GM18909 (cell line): ENCODE results near the gene SYNGR4.

ENCODE experiments used
- ATAC-seq: cut with Tn5 transposase; IDR thresholded peaks from one replicate; pipeline ENCODE4 v1.9.1; 2021; ENCODE audit warnings: mild to moderate bottlenecking; ENCODE audit not compliant: unreplicated experiment, poor library complexity

SYNGR4 gene

DNA sequence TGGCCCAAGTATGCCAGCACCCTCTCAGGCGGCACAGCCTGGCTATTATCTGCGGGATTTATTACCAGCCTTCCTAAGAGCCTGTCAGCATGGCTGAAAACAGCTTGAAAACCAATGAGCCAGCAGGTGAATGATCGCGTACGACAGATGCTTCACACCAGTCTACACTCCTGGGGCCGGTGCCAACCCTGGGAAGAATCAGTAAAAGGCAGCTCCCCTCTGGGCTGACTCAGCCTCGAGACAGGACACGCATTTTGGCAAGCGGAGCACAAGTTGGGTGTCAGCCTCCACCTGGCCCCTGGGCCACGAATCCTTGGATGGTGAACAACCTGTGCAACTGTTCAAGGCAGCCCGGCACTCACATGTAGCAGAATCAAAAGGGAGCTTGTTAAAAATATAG lies 23.2 kb upstream of the SYNGR4 start:
- ATAC-seq = no peak

DNA sequence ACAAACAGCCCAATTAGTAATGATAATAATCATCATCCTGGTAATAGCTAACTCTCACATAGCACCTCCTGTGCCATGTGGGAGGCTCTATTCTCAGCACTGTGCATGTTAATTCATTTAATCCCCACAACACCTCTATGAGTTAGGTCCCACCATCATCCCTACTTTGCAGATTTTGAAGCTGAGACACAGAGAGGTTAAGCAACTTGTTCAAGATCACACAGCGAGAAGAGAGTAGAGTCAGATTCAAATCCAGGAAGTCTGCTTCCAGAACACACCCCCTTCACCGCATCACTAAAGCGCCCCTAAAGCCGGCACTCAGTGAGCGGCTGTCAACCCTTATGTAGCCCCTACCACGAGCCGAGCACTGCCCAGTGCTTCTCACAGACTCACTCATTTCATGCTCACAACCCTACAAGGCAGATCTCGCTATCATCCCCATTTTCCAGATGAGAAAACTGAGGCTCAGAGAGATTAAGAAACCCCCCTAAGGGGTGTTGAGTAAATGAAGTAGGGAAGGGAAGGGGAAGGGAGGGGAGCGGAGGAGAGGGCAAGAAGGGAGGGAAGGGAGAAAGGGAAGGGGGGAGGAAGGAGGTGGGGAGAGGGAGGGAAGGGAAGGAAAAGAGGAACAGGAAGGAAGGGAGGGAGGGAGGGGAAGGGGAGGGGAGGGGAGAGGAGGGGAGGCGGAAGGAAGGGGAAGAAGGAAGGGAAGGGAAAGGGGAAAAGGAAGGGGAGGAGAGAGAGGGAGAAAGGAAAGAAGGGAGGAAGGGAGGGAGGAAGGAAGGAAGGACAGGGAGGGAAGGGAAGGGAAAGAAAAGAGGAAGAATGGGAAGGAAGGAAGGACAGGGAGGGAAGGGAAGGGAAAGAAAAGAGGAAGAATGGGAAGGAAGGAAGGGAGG lies 22.4 kb upstream of the SYNGR4 start:
- ATAC-seq = no peak

DNA sequence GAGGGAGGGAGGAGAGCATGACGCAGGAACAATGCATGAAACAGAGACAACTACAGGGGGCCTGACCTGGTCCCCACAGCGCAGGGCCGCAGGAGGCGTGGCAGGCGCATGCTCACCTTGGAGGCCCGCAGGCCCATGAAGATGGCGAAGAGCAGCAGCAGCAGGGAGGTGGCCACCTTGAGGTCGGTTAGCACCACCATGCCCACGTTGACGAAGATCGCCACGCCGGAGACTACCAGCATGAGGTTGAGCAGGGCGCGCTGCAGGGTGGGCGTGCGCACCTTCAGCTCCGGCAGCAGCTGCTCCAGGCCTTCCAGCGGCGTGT lies 21.8 kb upstream of the SYNGR4 start:
- ATAC-seq = no peak

DNA sequence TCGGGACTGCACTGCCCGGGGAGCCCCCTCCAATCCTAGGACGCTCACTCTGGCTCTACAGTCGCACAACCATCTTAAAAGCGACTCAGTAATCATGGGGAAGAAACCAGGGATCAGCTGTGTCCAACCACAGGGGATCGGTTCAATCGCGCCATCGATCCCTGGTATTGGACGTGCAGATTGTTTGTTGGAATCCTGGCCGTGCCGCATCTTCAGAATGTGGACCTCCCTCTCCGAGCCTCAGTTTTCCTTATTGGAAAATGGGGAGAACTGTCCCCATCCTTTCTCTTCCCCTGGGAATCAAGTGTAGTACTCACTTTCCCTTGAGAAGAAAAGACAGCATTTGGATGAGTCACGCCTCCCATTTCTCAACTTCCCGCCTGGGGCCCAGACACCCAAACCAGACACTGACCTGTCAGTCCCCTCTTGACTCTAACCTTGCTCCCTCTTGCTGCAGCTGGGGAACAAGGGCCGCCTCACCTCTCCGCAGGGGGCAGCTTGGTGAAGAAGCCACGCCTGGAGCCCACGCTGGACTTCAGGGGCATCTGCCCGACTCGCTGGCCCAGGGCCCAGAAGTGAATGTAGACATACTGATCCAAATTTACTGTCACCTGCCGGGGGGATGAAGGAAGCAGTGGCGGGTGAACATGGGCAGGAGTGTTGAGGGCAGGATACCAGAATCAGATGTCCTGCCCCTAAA lies 21.2 kb upstream of the SYNGR4 start:
- ATAC-seq = no peak

DNA sequence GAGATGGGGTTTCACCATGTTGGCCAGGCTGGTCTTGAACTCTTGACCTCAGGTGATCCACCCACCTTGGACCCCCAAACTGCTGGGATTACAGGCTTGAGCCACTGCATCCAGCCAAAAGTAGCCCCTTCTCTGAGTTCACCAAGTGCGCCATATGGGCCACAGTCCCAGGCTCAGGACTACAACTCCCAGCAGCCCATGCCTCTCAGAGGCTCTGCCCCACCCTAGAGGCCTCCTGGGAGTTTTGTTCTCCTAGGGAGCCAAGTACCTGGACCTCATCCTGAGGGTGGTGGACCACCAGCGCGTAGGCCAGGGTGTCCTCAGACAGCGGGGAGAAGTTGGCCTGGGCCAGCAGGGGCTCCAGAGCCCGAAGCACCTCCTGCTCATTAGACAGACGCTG lies 19.3 kb upstream of the SYNGR4 start:
- no peak for ATAC-seq

DNA sequence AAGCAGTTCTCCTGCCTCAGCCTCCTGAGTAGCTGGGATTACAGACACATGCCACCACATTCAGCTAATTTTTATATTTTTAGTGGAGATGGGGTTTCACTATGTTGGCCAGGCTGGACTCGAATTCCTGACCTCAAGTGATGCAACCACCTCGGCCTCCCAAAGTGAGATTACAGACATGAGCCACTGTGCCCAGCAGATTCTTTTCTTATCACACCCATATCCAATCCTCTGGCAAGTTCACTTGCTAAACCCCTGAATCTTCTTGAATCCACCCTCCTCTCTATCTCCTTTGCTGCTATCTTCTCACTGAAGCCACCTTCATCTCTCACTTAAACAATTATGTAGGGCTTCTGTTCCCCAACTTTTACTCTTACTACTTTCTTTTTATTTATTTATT lies 18.0 kb upstream of the SYNGR4 start:
- no peak for ATAC-seq

DNA sequence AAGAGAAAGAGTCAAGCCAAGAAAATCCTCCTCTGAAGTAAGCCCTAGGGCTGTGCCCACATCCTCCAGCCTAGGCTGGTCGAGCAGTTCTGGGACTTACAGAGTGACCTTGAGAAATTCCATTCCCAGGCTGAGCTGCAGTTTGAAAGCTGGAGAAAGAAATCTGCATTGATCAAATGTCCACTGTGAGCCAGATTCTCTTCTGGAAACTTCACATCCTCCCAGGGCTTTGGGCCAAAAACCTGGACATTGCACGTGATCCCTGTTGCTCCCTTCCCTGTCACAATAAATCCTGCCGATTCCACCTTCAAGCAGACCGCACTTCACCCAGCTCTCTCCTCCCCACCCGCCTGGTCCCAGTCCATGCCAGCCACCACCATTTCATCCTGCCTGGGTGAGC lies 16.1 kb upstream of the SYNGR4 start:
- ATAC-seq = no peak

DNA sequence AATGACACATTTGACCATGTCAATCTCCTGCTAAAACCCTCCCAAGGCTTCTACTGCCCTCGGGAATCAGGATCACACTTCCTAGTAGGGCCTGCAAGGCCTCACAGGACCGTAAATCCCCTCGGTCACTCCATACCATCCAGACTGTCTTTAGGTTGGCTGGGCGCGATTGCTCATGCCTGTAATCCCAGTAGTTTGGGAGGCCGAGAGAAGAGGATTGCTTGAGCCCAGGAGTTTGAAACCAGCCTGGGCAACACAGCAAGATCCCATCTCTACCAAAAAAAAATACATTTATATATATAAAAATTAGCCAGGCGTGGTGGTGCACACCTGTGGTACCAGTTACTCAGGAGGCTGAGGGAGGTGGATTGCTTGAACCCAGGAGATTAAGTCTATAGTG lies 15.4 kb upstream of the SYNGR4 start:
- no peak for ATAC-seq

DNA sequence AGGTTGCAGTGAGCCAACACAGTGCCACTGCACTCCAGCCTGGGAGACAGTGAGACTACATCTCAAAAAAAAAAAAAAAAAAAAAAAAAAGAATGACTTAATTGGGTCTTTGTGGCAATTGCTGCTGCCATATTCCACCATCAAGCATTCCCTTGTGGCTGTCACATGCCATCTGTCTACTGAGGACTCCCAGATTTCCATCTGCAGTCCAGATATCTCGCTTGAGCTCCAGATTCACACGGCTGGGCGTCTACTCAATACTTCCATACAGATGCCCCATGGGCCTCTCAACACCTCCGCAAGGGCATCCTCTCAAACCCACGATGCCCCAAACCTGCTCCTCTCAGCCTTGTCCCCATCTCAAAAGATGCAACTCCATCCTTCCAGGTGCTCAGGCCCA lies 13.3 kb upstream of the SYNGR4 start:
- no peak for ATAC-seq

DNA sequence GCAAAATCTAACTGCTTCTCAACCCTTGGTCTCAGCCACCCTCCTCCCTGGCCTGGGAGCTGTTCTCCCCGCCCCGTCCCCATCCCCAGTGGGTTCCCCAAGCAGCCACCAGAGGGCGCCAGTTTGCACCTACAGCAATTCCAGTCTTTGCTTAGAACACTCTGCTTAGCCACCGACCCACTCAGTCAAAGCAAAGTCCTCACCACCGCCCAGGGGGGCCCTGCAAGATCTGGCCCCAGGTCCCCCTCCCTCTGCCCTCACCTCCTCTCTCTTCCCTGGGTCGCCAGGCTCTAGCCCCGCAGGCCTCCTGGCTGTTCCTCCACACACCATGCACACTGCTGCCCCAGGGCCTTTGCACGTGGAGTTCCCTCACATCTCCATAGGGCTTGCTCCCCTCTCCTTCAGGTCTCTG lies 12.8 kb upstream of the SYNGR4 start:
- ATAC-seq = no peak

DNA sequence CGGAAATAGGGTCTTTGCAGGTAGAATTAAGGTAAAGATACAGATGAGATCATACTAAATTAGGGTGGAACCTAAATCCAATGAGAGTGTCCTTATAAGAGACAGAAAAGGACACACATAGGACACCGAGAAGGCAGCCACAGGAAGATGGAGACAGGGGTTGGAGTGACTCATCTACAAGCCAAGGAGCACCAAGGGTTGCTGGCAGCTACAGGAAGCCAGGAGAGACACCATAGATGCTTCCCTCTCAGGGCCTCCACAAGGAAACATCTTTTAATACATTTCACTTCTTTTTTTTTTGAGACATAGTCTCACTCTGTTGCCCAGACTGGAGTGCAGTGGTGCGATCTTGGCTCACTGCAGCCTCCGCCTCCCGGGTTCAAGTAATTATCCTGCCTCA lies 10.5 kb upstream of the SYNGR4 start:
- no peak for ATAC-seq

DNA sequence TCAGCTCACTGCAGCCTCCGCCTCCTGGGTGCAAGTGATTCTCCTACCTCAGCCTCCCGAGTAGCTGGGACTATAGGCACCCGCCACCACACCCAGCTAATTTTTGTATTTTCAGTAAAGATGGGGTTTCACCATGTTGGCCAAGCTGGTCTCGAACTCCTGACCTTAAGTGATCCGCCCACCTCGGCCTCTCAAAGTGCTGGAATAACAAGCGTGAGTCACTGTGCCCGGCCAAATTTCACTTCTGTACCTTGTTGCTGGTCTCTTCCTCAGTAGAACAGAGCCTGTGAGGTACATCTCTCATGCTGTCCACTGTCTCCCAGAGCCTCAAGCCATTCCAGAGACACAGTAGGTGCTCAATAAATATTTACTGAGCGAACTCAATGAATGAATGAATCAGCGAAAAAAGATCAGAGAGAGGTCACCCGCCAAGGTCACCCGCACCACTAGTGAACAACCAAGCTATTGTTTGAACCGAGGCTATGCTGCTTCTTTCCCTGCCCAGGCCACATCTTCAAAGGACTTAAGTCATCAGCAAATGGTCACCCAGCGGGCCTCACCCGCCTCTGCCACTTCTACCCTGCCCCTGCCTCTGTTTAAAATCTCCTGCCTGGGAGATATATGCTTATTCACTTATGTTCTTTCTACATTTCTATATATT lies 9.7 kb upstream of the SYNGR4 start:
- ATAC-seq = no peak

DNA sequence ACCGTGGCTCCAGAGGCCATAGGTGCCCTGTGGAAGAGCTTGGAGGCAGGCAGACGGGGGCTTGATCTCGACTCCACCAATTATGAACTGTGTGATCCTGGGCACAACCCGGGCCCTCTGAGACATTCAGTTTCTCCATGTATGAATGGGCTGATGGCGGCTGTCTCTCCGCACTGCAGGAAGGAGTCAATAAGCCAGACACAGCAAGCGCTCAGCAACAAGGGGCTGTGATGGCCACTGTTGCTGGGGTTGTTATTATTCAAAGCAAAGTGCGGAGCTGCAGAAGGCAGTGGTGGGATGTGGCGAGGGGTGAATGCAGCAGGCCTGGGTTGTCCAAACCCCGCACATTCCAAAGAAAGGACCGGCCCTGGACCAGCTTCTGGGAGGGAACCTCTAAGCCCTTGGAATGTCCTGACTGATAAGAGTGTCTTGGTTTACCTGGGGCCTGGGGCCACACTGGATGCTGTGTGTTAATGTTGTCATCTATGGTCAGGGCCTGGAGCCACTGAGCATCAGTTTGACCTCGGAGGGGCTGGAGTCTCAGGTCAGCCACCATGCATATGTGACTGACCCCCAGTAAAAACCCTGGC lies 8.7 kb upstream of the SYNGR4 start:
- no peak for ATAC-seq

DNA sequence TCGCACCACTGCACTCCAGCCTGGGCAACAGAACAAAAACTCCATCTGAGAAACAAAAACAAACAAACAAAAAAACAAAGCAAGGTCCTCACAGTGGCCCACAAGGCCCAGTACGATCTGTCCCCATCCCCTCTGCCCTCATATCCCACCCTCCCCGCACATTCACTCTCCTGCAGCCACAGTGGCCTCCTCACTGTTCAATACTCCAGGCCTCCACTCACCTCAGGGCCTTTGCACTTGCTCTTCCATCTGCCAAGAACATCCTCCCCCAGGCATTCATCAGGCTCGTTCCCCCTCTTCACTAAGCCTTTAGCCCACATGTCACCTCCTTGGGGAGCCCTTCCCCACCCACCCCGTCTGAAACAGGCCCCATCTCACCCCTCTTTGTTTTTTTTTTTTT lies 5.0 kb upstream of the SYNGR4 start:
- ATAC-seq = no peak

DNA sequence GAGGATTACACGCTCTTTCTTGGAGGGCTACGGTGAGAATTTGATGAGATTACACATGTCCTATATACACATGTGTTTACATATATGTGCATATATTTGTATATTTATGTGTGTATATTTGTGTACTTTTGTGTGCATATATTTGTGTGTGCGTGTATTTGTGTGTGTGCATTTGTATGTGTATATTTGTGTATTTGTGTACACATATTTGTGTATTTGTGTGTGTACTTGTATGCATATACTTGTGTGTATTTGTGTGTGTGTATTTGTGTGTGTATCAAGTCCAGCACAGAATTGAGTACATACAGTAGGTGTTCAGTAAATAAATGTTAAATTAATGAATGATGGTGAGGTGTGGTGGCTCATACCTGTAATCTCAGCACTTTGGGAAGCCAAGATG lies 2.3 kb upstream of the SYNGR4 start:
- no peak for ATAC-seq

DNA sequence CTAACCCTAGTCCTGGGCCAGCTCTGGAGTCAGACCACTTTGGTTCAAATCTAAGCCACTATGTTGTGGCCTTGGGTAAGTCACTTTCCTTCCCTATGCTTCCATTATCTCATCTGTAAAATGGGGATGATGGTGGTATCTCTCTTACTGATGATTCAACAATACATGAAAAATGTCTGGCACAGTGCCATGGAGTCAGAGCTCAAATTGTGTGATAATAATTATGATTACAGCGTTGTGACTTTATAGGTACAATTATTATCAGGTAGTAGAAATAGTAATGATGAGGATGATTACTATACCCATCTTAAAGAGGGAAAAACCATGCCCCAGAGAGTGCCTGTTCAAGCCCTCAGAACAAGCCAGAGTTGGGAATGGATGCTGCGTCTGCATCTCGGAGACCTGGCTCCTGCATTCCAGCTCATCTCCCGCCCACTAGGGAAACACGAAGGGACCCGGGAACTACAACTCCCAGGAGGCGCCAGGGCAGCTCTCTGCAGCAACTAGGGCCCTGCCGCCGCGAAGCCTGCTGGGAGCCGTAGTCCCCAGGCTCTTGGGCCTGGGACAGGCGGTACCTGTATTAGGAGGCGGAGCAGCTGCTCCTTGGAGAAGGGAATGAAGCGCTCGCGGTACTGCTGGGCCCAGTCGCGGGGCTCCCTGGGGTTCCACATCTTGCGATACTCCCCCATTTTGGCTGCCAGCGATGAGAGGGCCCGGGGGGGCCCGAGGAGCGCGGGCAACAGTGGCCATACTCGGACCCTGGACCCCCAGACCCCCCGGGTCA lies 1.3 kb upstream of the SYNGR4 start:
- ATAC-seq = peak; percentile 58

DNA sequence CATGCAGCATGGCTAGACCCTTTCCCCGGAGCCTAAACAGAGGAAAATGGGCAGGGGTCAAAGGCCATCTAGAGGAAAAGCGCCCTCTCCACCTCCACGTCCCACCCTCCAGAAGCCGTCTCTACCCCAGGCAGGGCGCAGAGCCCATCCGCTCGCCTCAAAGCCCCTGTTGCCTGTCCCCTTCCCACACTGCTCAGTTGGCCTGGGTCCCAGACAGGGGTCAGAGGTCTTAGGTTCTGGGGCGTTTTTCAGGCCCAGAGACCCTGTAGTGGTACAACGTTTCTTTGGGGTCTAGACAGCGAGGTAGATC lies 712 bp upstream of the SYNGR4 start:
- peak; percentile 18 for ATAC-seq

DNA sequence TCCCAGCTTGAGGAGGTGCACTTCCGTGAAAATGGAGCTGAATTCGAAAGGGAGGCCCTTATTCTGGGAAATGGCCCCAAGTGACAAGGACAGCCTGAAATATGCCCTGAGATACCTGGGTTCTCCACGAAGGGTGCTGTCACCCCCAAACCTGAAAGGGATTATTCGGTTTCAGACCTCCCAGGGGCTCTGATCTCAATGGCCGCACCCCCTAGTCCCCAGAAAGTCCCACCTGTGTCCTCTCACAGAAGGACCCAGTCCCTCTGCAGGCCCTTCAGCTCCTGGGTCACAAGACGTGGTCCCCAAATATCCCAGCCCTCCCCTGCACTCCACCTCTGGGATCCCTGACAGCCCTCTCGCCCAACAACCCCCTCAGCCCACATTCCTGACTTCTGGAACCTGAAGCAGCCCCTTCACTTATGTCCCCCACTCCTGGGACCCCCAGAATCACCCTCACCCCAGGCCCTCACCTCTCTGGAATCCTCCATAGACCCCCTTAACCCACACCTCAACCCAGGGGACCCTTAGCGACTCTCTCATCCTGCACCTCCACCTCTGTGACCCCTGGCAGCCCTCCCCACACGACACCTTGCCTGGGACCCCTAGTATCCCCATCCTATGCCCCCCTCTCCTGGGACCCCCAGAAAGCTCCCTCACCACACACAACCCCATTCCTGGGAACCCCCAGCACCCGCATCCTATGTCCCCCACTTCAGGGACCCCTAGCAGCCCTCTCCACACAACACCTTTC lies 606 bp downstream of the SYNGR4 start:
- no peak for ATAC-seq

DNA sequence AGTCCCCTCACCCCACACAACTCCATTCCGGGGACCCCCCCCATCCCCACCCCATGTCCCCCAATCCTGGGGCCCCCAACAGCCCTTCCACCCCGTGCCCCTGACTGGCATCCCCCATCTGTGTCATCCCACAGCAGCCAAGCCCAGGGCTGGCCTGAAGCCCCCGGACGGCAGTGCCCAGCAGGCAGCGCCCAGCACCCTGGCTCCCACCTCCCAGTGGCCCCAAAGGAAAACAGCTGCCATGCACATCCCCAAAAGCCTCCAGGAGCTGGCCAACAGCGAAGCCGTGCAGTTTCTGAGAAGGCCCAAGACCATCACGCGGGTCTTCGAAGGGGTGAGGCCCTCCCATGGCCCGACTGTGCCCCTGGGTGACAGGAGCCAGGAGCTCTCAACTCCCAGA lies 1.4 kb downstream of the SYNGR4 start:
- no peak for ATAC-seq

DNA sequence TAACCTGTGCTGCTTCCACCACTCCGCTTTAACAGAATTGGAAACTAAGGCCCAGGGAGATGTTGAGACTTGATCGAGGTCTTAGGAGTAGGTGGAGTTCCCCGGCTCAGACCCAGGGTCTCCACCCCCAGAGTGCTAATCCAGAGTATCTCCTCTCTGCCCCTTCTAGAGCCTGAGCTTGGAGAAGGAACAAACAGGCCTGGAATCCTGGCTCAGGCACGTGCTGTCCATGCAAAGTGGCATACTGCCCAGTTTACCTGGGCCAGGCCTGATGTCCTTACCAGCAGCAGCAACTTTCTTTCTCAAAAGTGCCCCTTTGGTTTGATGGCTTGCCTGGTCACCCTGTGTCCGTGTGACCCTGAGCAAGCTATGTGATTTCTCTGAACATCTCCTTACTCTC lies 3.7 kb downstream of the SYNGR4 start:
- ATAC-seq = no peak
